Sigmoid colon (tissue), 7 donors: ENCODE results near the gene PDIA4. TPM values are rescaled to one million over a fixed set of nuclear protein-coding genes. Genes with fewer than 3 reads are reported as not detected.

ENCODE experiments used
- DNase-seq: peaks from one replicate; pipeline ENCODE4 v3.0.0-alpha.2; 2019
- H3K27ac ChIP-seq, 4 donors: fragments of 200-600 bp; sonication (generic); one replicate each; pipeline ENCODE4 v1.5.1; 2016 to 2019; ENCODE audit warnings: mild to moderate bottlenecking in 1 of 4
- H3K27me3 ChIP-seq, 3 donors: fragments of 200-600 bp; sonication (generic); one replicate each; pipeline ENCODE4 v1.5.1; 2019; ENCODE audit warnings: mild to moderate bottlenecking in 1 of 3
- H3K36me3 ChIP-seq, 4 donors: fragments of 200-600 bp; sonication (generic); one replicate each; pipeline ENCODE4 v1.5.1; 2016 to 2019
- H3K4me1 ChIP-seq, 4 donors: fragments of 200-600 bp; sonication (generic); one replicate each; pipeline ENCODE4 v1.5.1; 2017 to 2019
- H3K4me3 ChIP-seq, 4 donors: fragments of 200-600 bp; sonication (generic); one replicate each; pipeline ENCODE4 v1.5.1; 2017 to 2019; ENCODE audit warnings: mild to moderate bottlenecking in 2 of 4, moderate library complexity in 1 of 4
- H3K9me3 ChIP-seq, 4 donors: fragments of 200-600 bp in 3 of 4; sonication (generic) in 3 of 4; one replicate each; pipeline versions ENCODE4 v1.5.1 to v1.6.1; 2013 to 2019
- EP300 ChIP-seq, 4 donors: sonication (generic); formaldehyde crosslinking; IDR thresholded peaks; one replicate each; pipeline ENCODE4 v1.6.1; 2017; ENCODE audit warnings: antibody characterized with exemption in 4 of 4
- POLR2A ChIP-seq, 2 donors: fragments of 450-650 bp; IDR thresholded peaks; one replicate each; pipeline ENCODE4 v1.6.1; 2016; ENCODE audit warnings: antibody characterized with exemption in 2 of 2, mild to moderate bottlenecking in 2 of 2, moderate library complexity in 2 of 2
- POLR2AphosphoS5 ChIP-seq, 4 donors: sonication (generic); formaldehyde crosslinking; IDR thresholded peaks; one replicate each; pipeline ENCODE4 v1.6.1; 2017; ENCODE audit warnings: antibody characterized with exemption in 4 of 4
- WGBS, 2 donors: extraction: QIAGEN DNeasy Blood & Tissue Kit; methylation state at CpG; one replicate each; pipeline ENCODE4 v1.1.7; 2013; 5-methylcytosine and 5-hydroxymethylcytosine counted together
- intact Hi-C: fragments of 100-400 bp; cut with DNase I; formaldehyde crosslinking; loops from one replicate; pipeline ENCODE4 v1.15.1; 2023
- polyA plus RNA-seq, 3 donors: library from polyadenylated mRNA; stranded (reverse); fragments of 200-250 nt; gene quantifications; one replicate each; pipeline ENCODE4 v1.2.3, GENCODE V29; 2013
- total RNA-seq, 4 donors: library from RNA; depleted of rRNA; stranded (reverse); fragments of >200 nt; gene quantifications; one replicate each; pipeline ENCODE4 v1.1.0, GENCODE V29; 2016
- TF ChIP-seq, protein P1 (sequence below), 4 experiments: fragments of 450-650 bp in 3 of 4; fragments of 200-600 bp in 1 of 4; IDR thresholded peaks; one replicate each; pipeline ENCODE4 v1.5.1; 2016 to 2019; ENCODE audit warnings: antibody characterized with exemption in 4 of 4, mild to moderate bottlenecking in 3 of 4, moderate library complexity in 2 of 4
- donor health status: healthy with polysubstance abuse.
- donor health status: Bipolar disorder and iron deficiency.
- donor health status: healthy.

The PDIA4 gene
- total and polyA plus RNA-seq, 7 donors: 11.4 to 183 (median 40.9) TPM

DNA sequence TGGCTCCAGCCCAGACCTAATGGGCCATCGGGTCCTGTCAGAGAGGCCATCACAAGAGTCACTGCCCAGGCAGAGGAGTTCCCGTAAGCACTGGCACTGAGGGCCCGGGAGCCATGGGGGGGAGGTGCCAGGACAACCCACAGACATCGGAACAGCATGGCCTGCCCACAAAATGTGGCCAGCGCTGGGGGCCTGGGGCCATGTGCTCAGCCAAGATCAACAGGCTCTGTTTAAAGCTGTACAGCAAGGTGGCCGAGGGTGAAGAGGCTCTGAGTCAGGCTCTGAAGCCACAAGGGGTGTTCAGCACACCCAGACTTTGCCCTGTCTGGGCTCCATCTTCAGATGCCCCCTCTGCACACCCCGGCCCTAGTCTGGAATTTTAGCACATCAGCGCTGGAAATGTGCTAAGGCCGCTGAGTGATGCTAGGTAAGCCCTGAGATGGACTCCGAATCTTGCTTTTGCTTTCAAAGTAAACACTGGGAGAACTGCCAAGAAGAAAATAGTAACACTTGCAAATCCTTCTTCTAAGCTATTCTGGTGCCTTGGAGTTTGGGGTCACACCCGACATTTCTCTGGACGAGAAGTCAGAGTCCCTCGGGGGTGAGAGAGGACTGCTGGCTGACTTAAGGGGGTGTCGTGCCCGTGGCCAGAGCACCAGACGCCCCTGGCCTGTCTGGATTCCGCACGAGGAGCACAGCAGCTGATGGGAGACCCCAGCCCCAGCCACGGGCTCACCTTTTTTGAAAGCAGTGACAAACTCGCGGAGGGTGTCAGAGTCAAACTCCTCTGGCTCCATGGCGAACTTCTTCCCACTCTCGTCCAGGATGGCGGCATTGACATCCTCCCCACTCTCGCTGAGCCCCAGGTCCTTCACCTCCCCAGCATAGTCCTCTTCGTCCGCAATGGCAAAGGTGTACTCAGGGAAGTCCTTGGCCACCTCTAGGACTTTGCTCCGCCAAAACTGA is 23.6 kb downstream of the PDIA4 start:
- Histone ChIP-seq H3K27ac (no peak overlapping the region), H3K4me3 (no peak overlapping the region), H3K36me3 (peaks cover 15 to 59% (median 26%) of the 10 kb centered on the region in 4 donors), H3K9me3 (no peaks in the 10 kb centered on the region), H3K27me3 (no peaks in the 10 kb centered on the region), H3K4me1 (no peaks in the 10 kb centered on the region)
- 90 to 91% methylated on average over 28 of the region's 28 CpGs for WGBS, 2 donors
- TF ChIP-seq POLR2A (IDR thresholded peaks at IDR 0.05) (no peak), EP300 (IDR thresholded peaks at IDR 0.05) (no peak), POLR2AphosphoS5 (IDR thresholded peaks at IDR 0.05) (no peak)
- TF ChIP-seq, protein P1, sequence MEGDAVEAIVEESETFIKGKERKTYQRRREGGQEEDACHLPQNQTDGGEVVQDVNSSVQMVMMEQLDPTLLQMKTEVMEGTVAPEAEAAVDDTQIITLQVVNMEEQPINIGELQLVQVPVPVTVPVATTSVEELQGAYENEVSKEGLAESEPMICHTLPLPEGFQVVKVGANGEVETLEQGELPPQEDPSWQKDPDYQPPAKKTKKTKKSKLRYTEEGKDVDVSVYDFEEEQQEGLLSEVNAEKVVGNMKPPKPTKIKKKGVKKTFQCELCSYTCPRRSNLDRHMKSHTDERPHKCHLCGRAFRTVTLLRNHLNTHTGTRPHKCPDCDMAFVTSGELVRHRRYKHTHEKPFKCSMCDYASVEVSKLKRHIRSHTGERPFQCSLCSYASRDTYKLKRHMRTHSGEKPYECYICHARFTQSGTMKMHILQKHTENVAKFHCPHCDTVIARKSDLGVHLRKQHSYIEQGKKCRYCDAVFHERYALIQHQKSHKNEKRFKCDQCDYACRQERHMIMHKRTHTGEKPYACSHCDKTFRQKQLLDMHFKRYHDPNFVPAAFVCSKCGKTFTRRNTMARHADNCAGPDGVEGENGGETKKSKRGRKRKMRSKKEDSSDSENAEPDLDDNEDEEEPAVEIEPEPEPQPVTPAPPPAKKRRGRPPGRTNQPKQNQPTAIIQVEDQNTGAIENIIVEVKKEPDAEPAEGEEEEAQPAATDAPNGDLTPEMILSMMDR (IDR thresholded peaks at IDR 0.05): no peak
- no peak for DNase-seq
- intact Hi-C loops: loop anchor here (1.0 kb wide), 2 partner anchors 61 to 87 kb away; no protein-coding TSS in a partner anchor

GRCh38 chr7:149003560-149004305 is 24.6 kb downstream of the PDIA4 start:
- no peak for DNase-seq
- H3K9me3 ChIP-seq: no peaks in the 10 kb centered on the region
- intact Hi-C loops: no loop called here
- H3K27me3 ChIP-seq: no peaks in the 10 kb centered on the region
- H3K36me3 ChIP-seq: peaks cover 15 to 49% (median 26%) of the 10 kb centered on the region in 4 donors
- WGBS, 2 donors: 95% methylated on average over 27 of the region's 27 CpGs
- no peak overlapping the region for H3K4me3 ChIP-seq
- H3K27ac ChIP-seq: no peak overlapping the region
- no peaks in the 10 kb centered on the region for H3K4me1 ChIP-seq
- TF ChIP-seq POLR2A (IDR thresholded peaks at IDR 0.05) (no peak), POLR2AphosphoS5 (IDR thresholded peaks at IDR 0.05) (no peak), EP300 (IDR thresholded peaks at IDR 0.05) (no peak)
- TF ChIP-seq, protein P1 (IDR thresholded peaks at IDR 0.05): no peak

- WGBS, 2 donors: 86 to 88% methylated on average over 11 of the region's 11 CpGs
- Histone ChIP-seq H3K27me3 (no peaks in the 10 kb centered on the region), H3K27ac (no peak overlapping the region), H3K4me3 (no peak overlapping the region), H3K4me1 (no peaks in the 10 kb centered on the region), H3K9me3 (no peaks in the 10 kb centered on the region), H3K36me3 (peaks cover 15 to 43% (median 24%) of the 10 kb centered on the region in 4 donors)
- intact Hi-C loops: no loop called here
- TF ChIP-seq, protein P1 (IDR thresholded peaks at IDR 0.05): no peak
- TF ChIP-seq EP300 (IDR thresholded peaks at IDR 0.05): no peak
- no peak for TF ChIP-seq POLR2A (IDR thresholded peaks at IDR 0.05)
- DNase-seq: no peak
Observed at GRCh38 chr7:149003018-149003417, 25.3 kb downstream of the PDIA4 start.

DNA sequence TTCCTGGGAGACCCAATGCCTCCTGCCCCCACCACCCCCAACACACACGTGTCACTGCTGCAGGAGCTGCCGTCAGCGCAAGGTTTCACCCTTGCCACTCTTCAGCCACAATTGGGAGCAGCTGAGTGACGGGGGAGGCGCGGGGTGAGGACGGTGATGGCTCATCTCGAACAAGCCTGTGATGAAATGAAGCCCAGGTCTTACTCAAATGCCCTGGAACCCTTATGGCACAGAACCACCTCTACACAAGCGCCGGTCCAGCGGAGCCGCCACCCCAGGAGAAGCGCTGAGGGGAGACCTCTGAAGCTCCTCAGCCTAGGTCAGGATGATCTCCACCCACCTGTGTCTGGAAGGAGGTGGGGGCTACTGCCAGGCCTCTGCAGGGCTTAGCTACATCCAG is 25.7 kb downstream of the PDIA4 start:
- Histone ChIP-seq H3K4me1 (no peaks in the 10 kb centered on the region), H3K4me3 (no peak overlapping the region), H3K9me3 (no peaks in the 10 kb centered on the region), H3K27ac (no peak overlapping the region), H3K27me3 (no peaks in the 10 kb centered on the region), H3K36me3 (peaks cover 11 to 39% (median 20%) of the 10 kb centered on the region in 4 donors)
- no peak for DNase-seq
- no peak for TF ChIP-seq POLR2AphosphoS5 (IDR thresholded peaks at IDR 0.05)
- no peak for TF ChIP-seq POLR2A (IDR thresholded peaks at IDR 0.05)
- TF ChIP-seq EP300 (IDR thresholded peaks at IDR 0.05): no peak
- TF ChIP-seq, protein P1 (IDR thresholded peaks at IDR 0.05): no peak
- 97% methylated on average over 13 of the region's 13 CpGs for WGBS, 2 donors
- intact Hi-C loops: no loop called here
